ENCODE results near the gene TSC22D3.
"Not testable (repeated sequence)": the region's sequence is repeated elsewhere in the genome, so short reads cannot be mapped to it uniquely, and the experiment has no call there.

TSC22D3 gene

GRCh38 chrX:107682256-107682655 lies 93.3 kb downstream of the TSC22D3 start:
- no peak for DNase-seq (ENCODE audit: low spot score)

GRCh38 chrX:107678957-107679740 lies 96.4 kb downstream of the TSC22D3 start:
- no peak for DNase-seq (ENCODE audit: low spot score)

- no peak for DNase-seq (ENCODE audit: low spot score)
Measured at GRCh38 chrX:107677909-107678308, 97.7 kb downstream of the TSC22D3 start.

- no peak for DNase-seq (ENCODE audit: low spot score)
Measured at GRCh38 chrX:107677501-107677901, 98.1 kb downstream of the TSC22D3 start.

GRCh38 chrX:107676559-107677378 lies 98.8 kb downstream of the TSC22D3 start:
- peak; percentile 48 for DNase-seq (ENCODE audit: low spot score)

- no peak for DNase-seq (ENCODE audit: low spot score)
Measured at GRCh38 chrX:107675823-107676555, 99.6 kb downstream of the TSC22D3 start.

GRCh38 chrX:107675365-107675654 lies 100.3 kb downstream of the TSC22D3 start:
- no peak for DNase-seq (ENCODE audit: low spot score)

- peak; percentile 10 for DNase-seq (ENCODE audit: low spot score)
Measured at GRCh38 chrX:107674480-107675364, 100.9 kb downstream of the TSC22D3 start.

- peak; percentile 24 for DNase-seq (ENCODE audit: low spot score)
Measured at GRCh38 chrX:107673933-107674479, 101.6 kb downstream of the TSC22D3 start.

- DNase-seq (ENCODE audit: low spot score), result no peak
Measured at GRCh38 chrX:107673431-107673830, 102.2 kb downstream of the TSC22D3 start.

- DNase-seq (ENCODE audit: low spot score), result peak; percentile 65
Measured at GRCh38 chrX:107672955-107673378, 102.6 kb downstream of the TSC22D3 start.

GRCh38 chrX:107671256-107671655 lies 104.3 kb downstream of the TSC22D3 start:
- not testable (repeated sequence) for DNase-seq (ENCODE audit: low spot score)

- no peak for DNase-seq (ENCODE audit: low spot score)
Measured at GRCh38 chrX:107669885-107670628, 105.5 kb downstream of the TSC22D3 start.

GRCh38 chrX:107669261-107669660 lies 106.3 kb downstream of the TSC22D3 start:
- DNase-seq (ENCODE audit: low spot score), result no peak

GRCh38 chrX:107668710-107669109 lies 106.9 kb downstream of the TSC22D3 start:
- not testable (repeated sequence) for DNase-seq (ENCODE audit: low spot score)

- no peak for DNase-seq (ENCODE audit: low spot score)
Measured at GRCh38 chrX:107667426-107667825, 108.2 kb downstream of the TSC22D3 start.

- no peak for DNase-seq (ENCODE audit: low spot score)
Measured at GRCh38 chrX:107666931-107667330, 108.7 kb downstream of the TSC22D3 start.

Measured in hematopoietic multipotent progenitor cell treated with erythropoietin and hydrocortisone succinate and interleukin-3 and kit ligand, for 17 days (in vitro differentiated cells).